Neural cell (in vitro differentiated cells): ENCODE measurements around the gene SEC14L1.
A peak's percentile ranks its signal among the peaks of the same experiment; 100 is the strongest.

Source experiments
- EP300 ChIP-seq: fragments of 450-650 bp; conservative IDR thresholded peaks from 2 replicates; pipeline ENCODE4 v1.6.1; 2014; ENCODE audit warnings: antibody characterized with exemption, mild to moderate bottlenecking, moderate library complexity; ENCODE audit not compliant: poor library complexity, severe bottlenecking
- EZH2 ChIP-seq: fragments of 200-600, 300-800 bp; shearing (Covaris generic), sonication (generic); IDR thresholded peaks from 2 replicates; pipeline ENCODE4 v1.6.1; 2014; ENCODE audit warnings: antibody characterized with exemption, low read length, borderline replicate concordance, mild to moderate bottlenecking; ENCODE audit not compliant: insufficient read depth, poor library complexity, severe bottlenecking
- MXI1 ChIP-seq: fragments of 450-650 bp; conservative IDR thresholded peaks from 2 replicates; pipeline ENCODE4 v1.6.1; 2014; ENCODE audit warnings: antibody characterized with exemption, mild to moderate bottlenecking; ENCODE audit not compliant: poor library complexity, severe bottlenecking
- POLR2AphosphoS5 ChIP-seq: IDR thresholded peaks from 2 replicates; pipeline ENCODE4 v1.6.1; 2012
- TAF1 ChIP-seq: IDR thresholded peaks from 2 replicates; pipeline ENCODE4 v1.6.1; 2012; ENCODE audit warnings: low read depth
- TF ChIP-seq, protein P1 (sequence below): fragments of 450-650 bp; IDR thresholded peaks from 2 replicates; pipeline ENCODE4 v1.5.1; 2014; ENCODE audit warnings: antibody characterized with exemption, mild to moderate bottlenecking, moderate library complexity; ENCODE audit not compliant: poor library complexity, severe bottlenecking
- TF ChIP-seq, protein P2 (sequence below): IDR thresholded peaks from 2 replicates; pipeline ENCODE4 v1.6.1; 2012; ENCODE audit warnings: borderline replicate concordance

DNA sequence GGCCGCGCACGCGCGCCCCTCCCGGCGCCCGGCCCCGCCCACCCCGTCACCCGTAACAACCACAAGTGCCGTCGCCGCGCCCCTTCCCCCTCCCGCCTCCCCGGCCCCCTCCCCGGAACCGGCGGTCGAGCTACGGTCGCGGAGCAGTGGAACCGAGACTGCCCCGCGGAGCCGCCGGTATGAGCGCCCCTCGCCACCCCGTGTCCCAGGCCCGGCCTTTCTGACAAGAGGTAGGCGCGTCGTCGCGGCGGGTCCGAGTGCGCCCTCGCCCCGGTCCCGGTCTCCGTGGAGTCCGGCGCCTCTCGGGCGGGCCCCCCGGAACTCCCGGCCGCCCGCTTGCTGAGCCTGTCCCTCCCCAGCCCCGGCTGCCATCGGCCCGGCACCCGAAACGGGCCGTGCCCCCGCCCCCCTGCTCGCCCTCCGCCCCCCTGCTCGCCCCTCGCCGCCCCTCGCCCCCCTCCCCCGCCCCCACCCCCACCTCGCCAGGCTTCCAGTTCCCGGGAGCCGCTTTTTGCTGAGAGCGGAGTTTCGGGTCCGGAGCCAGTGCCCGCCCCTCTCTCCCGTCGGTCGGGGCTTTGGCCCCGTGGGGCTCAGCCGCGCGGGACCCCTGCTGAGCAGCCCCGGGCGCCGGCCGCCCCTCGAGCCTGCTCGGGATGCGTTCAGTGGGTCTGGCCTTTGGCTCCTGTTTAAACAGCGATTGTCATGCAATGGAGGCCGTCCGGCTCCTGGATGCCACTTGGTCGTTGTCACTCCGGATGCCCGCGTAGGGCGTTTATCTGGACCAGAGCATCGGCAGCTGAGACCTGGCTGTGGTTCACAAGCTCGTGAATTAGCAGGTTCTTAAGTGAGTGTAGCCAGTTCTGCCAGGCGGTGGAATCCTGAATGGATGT lies at the start of gene SEC14L1:
- no peak for TF ChIP-seq EP300
- TF ChIP-seq, protein P1, sequence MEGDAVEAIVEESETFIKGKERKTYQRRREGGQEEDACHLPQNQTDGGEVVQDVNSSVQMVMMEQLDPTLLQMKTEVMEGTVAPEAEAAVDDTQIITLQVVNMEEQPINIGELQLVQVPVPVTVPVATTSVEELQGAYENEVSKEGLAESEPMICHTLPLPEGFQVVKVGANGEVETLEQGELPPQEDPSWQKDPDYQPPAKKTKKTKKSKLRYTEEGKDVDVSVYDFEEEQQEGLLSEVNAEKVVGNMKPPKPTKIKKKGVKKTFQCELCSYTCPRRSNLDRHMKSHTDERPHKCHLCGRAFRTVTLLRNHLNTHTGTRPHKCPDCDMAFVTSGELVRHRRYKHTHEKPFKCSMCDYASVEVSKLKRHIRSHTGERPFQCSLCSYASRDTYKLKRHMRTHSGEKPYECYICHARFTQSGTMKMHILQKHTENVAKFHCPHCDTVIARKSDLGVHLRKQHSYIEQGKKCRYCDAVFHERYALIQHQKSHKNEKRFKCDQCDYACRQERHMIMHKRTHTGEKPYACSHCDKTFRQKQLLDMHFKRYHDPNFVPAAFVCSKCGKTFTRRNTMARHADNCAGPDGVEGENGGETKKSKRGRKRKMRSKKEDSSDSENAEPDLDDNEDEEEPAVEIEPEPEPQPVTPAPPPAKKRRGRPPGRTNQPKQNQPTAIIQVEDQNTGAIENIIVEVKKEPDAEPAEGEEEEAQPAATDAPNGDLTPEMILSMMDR = no peak
- TF ChIP-seq MXI1 = no peak
- TF ChIP-seq EZH2 = no peak
- TF ChIP-seq TAF1 = no peak
- TF ChIP-seq, protein P2, sequence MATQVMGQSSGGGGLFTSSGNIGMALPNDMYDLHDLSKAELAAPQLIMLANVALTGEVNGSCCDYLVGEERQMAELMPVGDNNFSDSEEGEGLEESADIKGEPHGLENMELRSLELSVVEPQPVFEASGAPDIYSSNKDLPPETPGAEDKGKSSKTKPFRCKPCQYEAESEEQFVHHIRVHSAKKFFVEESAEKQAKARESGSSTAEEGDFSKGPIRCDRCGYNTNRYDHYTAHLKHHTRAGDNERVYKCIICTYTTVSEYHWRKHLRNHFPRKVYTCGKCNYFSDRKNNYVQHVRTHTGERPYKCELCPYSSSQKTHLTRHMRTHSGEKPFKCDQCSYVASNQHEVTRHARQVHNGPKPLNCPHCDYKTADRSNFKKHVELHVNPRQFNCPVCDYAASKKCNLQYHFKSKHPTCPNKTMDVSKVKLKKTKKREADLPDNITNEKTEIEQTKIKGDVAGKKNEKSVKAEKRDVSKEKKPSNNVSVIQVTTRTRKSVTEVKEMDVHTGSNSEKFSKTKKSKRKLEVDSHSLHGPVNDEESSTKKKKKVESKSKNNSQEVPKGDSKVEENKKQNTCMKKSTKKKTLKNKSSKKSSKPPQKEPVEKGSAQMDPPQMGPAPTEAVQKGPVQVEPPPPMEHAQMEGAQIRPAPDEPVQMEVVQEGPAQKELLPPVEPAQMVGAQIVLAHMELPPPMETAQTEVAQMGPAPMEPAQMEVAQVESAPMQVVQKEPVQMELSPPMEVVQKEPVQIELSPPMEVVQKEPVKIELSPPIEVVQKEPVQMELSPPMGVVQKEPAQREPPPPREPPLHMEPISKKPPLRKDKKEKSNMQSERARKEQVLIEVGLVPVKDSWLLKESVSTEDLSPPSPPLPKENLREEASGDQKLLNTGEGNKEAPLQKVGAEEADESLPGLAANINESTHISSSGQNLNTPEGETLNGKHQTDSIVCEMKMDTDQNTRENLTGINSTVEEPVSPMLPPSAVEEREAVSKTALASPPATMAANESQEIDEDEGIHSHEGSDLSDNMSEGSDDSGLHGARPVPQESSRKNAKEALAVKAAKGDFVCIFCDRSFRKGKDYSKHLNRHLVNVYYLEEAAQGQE = no peak
- TF ChIP-seq POLR2AphosphoS5 = peak; percentile 18
